ENCODE data around the gene ZNF184.

DNA sequence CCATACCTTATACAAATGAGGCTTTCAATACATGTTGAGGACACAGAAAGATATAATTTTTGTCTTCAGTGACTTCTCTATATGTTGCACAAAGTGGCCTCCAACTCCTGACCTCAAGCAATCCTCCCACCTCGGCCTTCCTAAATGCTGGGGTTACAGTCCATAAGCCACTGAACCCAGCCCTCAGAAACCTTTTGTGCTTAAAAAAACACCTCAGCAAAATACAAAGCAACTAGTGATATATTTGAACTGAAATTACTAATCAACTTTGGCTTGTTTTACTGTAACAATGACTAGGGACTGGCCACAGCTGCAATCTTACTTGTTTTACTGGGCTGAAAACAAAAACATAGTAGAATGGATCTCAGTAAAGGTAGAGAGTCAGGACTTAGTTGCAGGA lies 3.2 kb upstream of the ZNF184 start:
- TF ChIP-seq, protein P1, sequence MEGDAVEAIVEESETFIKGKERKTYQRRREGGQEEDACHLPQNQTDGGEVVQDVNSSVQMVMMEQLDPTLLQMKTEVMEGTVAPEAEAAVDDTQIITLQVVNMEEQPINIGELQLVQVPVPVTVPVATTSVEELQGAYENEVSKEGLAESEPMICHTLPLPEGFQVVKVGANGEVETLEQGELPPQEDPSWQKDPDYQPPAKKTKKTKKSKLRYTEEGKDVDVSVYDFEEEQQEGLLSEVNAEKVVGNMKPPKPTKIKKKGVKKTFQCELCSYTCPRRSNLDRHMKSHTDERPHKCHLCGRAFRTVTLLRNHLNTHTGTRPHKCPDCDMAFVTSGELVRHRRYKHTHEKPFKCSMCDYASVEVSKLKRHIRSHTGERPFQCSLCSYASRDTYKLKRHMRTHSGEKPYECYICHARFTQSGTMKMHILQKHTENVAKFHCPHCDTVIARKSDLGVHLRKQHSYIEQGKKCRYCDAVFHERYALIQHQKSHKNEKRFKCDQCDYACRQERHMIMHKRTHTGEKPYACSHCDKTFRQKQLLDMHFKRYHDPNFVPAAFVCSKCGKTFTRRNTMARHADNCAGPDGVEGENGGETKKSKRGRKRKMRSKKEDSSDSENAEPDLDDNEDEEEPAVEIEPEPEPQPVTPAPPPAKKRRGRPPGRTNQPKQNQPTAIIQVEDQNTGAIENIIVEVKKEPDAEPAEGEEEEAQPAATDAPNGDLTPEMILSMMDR (IDR thresholded peaks at IDR 0.05): no peak
- no peak for TF ChIP-seq EP300 (IDR thresholded peaks at IDR 0.05)

All from stomach (tissue), 4 donors.